NCI-H1930 (cell line): Measurements from ENCODE around the gene CTNNA2.

Experiments used
- DNase-seq, 2 experiments: peaks; one replicate each; lab custom pipeline; 2025; lab: John Stamatoyannopoulos, UW

The CTNNA2 gene

DNA sequence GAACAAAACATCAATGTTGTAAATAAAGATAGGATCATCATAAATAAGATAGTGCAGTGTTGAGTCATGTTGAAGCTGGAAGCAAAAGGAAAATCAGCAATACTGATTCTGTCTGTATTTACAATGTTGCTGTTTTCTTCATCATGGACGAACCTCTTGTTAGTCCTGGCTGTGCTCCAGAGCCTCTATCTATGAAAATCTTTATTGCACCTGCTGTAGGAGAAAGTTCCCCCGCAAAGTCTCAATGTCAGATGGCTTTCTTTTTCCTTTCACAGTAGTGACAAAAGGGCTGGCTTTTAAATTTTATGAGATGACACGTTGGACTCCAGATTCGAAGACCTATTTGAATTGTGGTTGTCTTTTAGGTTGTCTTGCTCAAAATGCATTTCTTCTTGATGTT is 890.2 kb downstream of the CTNNA2 start:
- no peak for DNase-seq

DNA sequence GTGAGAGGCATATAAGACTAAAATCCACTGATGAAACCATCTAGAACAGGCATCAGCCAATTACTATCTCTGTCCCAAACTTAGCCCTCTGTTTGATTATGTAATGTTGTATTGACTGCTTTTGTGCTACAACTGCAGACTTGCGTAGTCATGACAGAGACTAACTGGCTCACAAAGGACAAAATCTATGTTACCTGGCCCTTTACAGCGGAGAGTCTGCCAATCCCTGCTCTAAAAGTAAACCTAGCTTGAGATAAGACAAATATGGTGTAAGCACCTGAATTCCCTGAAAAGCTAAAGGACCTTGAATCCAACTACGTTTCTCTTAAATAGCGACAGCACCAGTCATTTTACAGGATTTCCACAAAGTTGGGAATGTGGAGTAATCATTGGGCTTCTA is 894.5 kb downstream of the CTNNA2 start:
- DNase-seq = no peak

DNA sequence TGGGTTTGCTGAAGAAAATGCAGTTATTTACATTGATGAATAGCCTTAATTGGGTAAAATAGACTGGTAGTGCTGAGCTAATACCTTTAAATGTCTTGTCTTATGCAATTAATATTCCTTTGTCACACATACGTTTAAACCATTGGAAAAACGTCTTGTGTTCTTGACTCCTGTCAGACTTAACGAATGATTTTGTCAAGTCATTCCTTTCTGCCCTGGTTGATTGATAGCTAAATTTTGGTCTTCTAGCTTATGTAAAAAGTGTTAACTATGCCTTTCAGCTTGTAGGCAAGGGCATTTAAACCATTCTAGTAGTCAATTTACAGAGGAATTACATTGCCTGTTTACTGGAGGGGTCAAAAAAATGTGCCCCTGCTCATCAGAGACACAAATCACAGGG is 897.5 kb downstream of the CTNNA2 start:
- DNase-seq = no peak

DNA sequence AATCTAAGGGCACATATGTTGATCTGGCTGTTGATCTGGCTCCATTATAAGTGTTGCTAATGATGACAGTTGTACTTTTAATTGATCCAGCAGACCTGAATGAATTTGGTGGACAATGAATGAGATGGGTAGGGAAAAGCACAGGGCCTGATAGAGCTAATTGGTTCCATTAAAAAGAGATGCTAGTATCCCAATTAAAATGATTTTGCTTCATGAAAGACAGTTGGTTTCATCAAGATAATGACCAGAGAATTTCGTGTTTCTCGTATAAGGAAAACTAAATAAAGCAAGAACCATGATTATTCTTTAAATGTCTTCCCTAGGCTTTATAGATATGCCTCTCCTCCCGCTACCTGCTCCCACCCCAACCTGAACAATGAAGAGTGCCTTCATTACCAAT is 900.3 kb downstream of the CTNNA2 start:
- DNase-seq = no peak

DNA sequence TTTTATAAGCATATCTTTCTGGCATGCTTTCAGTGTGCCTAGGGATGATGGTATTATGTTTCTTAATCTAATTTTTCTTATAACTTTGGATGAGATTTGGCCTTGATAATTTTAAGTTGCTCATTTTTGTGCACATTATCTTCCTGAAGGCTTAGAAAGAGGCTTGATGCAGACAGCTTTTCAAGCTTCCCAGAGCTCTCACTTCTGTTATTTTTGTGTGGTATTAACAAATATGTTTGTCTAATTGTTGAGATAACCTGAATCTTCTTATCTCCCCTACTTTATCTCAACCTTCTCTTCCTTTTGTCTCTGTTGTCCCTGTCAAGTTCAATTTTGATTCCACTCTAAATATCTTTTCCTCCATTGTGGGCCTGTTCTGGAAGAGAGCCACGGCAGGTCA is 904.9 kb downstream of the CTNNA2 start:
- no peak for DNase-seq

DNA sequence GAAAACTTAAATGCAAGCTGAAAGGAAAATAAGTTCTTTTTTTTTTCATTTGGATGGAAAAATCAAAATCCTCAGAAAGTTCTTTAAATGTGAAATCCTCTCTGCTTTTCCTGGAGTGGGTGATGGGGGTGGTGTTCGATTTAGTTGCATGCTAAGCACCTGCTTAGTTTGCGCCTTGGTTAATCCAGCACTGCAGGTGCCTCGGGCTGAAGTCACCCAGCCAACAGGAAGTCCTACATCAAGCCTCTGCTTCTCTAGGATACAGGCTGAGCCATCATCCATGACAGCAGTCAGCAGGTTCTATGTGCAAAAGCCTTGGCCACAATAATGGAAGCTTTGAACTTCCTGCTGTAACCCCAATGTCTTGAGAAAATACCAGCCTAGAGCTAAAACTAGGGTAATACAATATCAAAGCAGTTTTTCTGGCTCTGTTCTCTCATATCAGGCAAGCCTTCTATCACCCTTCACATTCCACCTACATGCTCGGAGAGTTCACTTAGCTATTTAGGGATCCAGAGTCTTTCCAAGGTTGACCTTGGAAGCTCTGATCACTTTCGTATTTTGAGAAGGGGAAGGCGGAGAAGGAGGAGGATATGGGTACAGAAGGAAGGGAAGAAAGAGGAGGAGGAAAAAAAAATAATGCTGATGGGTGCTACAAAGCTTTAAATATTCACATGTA is 907.8 kb downstream of the CTNNA2 start:
- DNase-seq = no peak

DNA sequence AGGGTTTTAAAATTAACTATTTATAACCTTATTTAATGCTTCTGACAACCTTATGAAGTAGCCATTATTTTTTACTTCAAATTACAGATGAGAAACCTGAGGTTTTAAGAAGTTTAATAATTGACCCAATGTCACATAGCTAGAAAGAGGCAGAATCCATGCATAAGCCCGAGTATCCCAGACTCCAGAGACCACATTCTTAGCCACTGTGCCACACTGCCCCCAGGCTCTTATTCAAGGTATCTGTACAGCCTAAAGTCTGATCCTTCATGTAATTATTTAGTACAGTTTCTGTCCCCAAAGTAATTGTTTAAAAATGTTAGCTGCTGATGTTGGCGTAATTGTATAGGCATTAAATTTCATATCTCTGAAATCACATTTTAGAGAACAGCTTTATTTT is 916.4 kb downstream of the CTNNA2 start:
- no peak for DNase-seq

DNA sequence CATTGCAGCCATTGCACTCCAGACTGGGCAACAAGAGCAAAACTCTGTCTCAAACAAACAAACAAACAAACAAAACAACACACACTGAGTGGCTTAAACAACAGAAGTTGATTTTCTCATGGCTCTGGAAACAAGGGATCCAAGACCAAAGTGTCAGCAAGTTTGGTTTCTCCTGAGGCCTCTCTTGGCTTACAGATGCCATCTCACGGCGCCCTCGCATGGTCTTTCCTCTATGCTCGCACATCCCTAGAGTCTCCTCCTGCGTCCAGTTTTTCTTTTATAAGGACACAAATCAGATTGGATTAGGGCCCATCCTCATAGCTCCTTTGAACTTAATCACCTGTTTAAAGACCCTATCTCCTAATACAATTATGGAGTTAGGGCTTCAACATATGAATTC is 925.1 kb downstream of the CTNNA2 start:
- no peak for DNase-seq

DNA sequence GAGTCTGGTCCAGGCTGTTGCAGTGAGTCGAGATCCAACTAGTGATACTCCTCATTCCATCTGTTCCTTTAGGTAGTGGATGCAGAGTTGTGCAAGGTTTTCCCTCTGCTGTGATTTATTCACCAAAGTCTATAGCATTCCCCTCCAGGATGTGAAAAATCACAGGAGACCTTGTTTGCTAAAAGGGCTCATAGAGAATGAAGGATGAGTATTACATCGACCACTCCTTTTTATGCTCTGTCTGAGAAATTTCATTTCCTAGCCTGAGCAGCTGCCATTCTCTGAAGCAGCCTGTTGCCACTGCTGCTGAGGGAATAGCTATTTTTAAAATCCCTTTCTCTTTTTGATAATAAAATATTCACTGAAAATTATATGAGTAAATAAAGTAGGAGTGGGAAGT is 925.8 kb downstream of the CTNNA2 start:
- DNase-seq = no peak

DNA sequence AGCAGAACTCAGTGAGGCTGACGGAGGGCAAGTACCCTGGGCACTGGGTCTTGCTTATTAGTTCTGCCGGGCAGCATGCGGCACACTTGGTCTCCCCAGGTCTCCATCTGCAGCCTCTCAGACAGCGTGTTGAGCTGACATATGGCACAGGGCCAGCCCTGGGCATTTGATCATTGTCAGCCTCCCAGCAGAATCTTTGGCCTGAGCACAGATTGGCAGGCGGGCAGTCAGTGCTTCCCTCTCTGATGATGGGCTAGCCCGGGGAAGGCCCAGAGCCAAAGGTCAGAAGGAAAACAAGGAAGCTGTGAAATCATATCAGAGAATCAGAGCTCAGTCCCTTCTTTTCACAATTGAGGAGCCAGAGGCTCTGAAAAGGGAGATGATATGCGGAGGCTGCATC is 941.8 kb downstream of the CTNNA2 start:
- no peak for DNase-seq

DNA sequence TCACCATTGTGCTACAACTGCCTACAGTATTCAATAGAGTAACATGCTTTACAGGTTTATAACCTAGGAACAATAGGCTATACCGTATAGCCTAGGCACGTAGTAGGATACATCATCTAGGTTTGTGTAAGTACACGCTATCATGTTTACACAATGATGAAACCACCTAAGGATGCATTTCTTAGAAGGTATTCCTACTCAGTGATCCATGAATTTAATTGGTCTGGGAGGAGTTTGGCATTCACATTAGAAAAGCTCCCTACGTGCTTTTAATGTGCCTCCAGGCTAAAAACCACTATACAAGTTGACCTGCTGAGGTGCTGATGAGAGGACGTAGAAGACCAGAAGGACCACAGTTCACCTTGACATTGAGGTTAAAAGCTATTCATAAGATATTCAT is 946.2 kb downstream of the CTNNA2 start:
- peak in 1 of 2 experiments; percentile 66 for DNase-seq

DNA sequence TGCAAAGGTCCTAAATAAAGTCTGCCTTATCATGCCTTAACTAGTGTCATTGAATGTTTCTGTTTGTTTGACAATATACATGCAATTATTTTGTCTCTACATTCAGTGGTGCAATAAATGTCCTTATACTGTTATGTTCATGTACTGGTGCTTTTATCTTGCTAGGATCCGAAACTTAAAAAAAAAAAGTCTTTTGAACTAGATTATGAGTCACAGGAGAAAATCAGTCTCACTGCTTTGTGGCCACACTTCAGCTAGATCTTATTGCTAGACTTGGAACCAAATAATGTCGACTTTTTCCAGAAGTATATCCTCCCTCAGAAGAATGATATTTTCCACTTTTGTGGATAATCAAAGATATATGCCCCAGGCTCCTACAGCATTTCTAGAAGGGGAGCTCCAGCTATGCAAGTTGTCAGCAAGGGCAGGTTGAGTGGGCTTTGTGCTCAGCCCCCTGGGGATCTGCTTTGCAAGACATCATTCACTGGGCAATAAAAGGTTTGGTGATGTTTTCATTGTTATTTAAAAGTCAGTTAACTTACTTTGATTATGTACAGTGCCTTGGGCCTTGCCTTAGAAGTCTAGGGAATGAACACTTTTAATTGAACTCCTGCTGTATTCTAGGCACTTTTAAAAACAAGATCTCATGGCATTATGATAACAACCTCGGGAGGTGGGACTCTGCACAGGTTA is 948.8 kb downstream of the CTNNA2 start:
- DNase-seq = no peak

DNA sequence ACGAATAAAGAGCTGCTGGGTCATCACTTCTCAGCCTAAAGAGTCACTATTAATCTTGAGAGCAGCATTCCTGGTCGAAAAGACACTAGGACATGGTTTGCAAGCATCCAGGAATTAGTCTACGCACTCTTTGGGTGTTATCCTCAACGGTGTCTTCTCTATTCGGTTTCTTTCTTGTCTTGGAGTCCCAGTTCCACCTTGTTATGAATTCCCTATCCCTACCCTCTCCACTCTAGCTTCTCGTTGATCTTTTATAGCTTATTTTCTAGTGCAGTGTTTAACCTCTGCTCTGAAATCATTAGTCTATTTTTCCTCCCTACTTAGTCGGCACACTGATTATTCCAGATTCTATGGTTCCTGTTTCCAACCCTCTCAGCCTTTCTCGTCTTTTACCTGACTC is 949.8 kb downstream of the CTNNA2 start:
- no peak for DNase-seq

DNA sequence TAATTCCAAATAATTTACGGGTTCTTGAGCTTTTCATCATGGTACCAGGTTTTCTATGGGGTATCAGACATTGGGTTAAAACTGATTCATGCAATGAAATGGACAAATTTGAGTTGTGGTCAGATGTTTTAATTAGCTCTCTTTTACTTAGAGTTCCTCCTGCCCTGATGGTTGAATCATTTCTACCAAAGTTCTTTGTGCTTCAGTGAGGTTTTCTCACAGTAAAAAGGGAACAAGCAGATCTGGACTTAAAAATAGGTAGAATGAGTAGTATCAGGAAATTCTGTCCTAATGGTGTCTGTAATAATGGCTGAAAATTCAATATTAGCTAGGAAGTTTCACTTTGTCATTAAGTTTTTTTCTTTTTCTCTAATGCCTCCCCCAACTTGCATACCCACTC is 951.4 kb downstream of the CTNNA2 start:
- no peak for DNase-seq

DNA sequence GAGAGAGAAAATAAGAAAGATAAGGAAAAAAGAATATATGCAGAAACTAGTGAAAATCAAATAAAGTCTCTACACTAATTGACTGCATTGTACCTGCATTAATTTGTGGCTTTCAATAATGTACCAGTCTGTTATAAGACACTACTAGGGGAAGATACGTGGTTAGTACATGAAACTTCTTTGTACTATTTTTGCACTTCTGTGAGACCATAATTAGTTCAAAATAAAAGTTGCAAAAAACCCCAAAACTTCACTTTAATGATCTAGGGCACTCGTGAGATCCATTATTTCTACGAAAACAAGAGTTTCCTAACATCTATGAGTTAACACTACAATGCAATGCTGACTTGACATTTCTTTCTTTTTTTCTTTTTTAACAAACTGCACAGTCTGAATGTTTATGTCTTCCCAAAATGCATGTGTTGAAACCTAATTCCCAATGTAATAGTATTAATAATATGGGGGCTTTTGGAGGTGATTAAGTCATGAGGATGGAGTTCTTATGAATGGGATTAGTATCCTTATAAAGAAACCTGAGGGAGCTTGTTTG is 954.5 kb downstream of the CTNNA2 start:
- no peak for DNase-seq

DNA sequence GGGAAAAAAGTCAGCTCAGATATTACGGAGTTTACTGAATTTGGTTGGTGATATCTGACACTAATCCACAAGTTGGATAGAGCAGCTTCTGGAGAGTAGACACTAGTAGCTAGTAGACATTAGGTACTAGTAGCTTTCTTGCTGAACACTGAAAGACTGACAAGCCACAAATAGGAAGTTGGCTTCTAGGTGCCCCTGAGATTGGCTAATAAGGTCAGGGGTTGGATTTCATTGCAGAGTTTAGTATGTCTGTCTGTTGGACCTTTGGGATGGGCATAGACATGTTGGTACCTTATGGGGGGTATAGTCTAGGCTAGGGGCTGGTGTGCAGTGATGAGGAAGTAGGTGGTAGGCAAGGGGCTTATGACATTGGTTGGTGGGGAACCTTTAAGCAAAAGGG is 956.6 kb downstream of the CTNNA2 start:
- no peak for DNase-seq

DNA sequence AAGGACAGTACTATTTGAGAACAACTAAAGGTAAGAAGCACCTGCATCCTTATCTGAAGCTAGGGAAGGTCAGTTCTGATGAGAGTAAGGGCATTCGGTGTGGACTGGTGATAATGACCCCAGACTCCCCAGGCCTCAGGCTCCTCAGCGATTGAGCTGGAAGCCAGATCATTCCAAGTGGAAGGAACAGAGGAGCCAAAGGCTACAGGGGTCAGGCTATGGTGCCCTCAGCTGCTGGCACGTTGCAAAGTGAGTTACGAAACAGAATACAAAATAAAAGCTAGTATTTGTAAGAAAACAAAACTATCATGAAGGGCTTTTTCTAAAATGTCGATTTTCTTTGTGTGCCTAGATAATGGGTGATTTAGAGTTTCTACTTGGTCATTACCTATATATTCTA is 960.2 kb downstream of the CTNNA2 start:
- DNase-seq = no peak

DNA sequence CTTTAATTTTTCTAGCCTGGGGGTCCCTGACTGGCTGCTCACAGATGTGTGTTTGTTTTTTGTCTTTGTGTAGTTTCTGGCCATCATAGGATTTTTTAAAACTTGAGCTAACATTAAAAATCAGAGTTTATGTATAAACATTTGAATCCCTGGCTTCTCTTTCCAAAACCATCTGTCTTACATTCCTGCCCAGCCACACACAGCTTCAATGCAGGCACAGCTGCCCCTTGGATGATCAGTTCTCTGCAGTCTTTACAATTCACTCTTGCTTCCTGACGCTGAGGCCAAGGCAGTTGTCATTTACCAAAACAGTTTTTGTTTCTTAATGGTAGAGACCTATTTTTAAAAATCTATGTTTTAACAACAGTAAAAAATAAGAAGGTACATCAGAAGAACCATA is 960.9 kb downstream of the CTNNA2 start:
- no peak for DNase-seq

DNA sequence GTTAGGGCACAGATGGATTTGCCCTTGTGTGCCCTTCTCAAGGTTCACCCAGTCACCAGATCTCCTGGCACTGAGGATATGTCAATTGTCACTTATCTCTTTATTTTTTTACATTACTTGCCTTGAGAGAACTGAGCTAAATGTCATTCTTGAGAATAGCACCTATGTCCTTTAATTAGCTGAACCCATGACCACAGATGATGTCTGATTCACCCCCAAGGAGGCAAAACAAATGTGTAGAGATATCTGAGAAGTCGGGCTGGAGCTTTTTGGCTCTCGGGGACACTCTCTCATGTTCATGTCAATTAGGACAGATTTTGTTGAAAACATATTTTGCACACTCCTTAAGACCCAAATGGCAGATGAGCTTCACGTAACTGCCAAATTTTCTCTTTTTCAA is 963.1 kb downstream of the CTNNA2 start:
- no peak for DNase-seq

DNA sequence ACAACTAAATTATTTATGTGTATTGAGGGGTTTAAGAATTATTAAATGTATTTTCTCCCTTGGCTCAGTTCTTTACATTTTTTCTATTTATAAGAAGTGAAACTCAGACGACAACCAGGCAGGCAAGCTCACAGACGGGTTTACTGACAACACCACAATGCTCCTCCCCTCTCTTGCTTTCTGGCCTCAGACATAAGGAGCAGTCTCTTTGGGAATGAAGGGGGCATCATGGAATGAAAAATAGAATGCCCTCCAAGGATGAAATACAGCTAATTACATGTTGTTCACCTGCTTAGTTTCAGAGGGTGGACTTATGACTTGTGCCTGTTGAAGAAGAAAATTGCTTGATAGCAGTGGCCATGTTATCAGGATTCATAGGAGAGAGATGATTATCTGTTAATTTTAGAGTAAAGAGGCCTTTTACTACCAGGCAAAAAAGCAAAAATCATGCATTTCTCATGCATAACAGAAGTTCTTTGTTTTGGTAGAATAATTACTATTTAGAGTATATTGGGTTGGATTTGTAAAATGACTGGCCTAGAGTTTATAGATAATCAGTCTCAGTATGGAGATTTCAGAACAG is 963.8 kb downstream of the CTNNA2 start:
- DNase-seq = no peak

DNA sequence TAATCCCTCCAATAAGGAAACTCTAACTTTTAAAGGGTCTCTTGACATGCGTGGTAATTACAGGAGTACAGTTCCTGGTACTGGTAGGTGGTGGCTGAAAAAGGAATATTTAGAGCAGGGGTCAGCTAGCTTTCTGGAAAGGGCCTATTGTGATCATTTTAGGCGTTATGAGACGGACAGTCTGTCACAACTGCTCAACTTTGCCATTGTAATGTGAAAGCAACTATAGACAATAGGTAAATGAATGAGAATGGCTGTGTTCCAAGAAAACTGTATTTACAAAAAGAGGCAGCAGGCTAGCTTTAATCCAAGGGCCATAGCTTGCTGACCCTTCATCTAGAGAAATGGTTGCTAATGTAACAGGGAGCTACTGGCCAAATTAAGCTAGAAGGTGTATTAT is 969.4 kb downstream of the CTNNA2 start:
- no peak for DNase-seq

DNA sequence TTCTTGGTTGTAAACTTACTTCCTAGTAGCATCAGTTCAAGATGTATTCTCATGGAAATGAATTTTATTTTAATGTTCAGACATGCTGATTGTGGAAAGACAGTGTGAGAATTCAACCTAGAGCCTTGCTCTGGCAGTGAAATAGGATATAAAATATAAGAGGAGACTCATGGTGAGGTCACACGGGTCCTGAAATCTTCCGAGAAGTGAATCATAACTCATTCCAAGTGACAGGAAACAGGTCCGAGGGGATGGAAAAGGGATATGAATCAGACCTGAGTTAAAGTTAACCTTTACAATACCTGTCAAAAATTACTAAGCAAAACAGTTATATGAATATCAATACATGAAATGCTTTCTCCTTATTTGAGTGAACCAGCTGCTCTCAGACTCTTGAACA is 976.9 kb downstream of the CTNNA2 start:
- DNase-seq = no peak

DNA sequence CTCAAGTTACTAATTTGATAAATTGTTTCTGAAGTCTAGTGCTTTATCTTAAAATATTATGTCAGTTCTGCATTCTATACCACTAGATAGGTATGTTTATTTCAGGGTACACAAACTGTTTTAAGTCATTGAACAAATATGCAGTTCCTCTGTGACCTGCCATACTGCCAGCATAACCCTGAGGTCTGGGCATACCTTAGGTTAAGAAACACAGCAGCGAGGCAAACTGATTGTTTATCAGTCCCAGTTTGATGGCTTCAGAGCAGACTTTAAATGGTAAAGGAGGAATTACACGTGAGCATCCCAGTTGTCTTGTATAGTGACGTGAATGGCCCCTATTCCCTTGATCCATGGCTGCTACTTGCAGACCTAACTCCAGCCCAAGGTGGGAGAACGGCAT is 978.1 kb downstream of the CTNNA2 start:
- no peak for DNase-seq
